GM21576 (cell line): ENCODE results near the gene ATRNL1.

ENCODE experiments used
- ATAC-seq: cut with Tn5 transposase; IDR thresholded peaks from one replicate; pipeline ENCODE4 v1.9.1; 2021; ENCODE audit warnings: mild to moderate bottlenecking, moderate library complexity; ENCODE audit not compliant: unreplicated experiment

ATRNL1 gene

GRCh38 chr10:115936926-115937767, 844.0 kb downstream of the ATRNL1 start:
- ATAC-seq = no peak

- no peak for ATAC-seq
Observed at GRCh38 chr10:115937768-115938056, 844.5 kb downstream of the ATRNL1 start.

DNA sequence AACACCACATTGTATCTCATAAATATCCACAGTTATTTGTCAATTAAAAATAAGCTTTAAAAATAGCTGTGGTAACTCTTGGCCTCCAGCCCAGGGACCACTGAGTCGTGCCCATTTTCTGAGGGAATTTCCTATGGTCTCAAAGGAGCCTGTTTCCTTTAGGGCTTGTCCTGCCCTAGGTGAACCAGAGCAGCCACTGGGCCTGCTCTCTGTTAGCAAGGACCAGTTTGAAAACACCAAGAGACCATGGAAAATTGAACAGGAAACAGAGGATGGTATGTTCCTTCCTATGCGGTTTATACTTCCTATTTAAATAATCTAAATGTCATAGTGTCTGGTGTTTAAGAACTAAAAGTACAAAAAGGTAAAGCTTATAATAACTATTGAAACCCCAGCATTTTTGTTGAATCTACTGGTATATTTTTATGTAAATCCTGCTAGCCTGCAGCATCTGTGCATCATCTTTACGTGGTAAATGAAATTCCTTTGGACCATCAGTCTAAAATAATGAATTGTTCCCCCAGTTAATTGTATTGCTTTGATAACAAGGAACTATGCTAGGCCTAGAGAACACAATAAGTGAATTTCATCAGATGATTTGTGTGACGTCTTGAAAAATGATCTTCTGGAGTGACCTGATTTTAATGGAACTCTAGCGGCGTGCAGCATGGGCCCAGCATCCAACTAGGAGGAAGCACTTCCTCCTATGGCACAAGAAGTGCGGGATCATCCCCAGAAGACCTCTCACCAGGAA, 846.1 kb downstream of the ATRNL1 start:
- no peak for ATAC-seq

- no peak for ATAC-seq
Observed at GRCh38 chr10:115941361-115941771, 848.2 kb downstream of the ATRNL1 start.

DNA sequence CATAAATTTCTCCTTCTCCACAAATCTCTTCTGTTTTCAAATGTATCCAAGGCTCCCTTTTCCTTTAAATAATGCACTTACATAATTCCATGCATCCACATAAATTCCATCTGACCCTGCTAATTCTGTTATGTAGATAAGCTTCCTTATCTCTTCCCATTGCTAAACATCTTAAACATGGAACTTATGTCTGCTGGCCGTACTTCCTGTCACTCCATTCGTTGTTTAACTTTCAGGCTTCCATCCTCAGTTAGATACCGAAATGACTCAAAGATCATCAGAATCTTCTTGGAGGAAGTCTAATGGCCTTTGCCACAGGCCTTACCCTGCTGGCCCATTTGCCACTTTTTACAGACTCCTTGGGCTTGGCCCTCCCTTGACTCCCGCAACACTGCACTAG, 848.9 kb downstream of the ATRNL1 start:
- ATAC-seq = no peak

GRCh38 chr10:115944538-115944937, 851.4 kb downstream of the ATRNL1 start:
- no peak for ATAC-seq

GRCh38 chr10:115945701-115946445, 852.7 kb downstream of the ATRNL1 start:
- ATAC-seq = no peak

GRCh38 chr10:115947104-115947503, 853.9 kb downstream of the ATRNL1 start:
- no peak for ATAC-seq

- ATAC-seq = no peak
Observed at GRCh38 chr10:115948465-115948864, 855.3 kb downstream of the ATRNL1 start.

DNA sequence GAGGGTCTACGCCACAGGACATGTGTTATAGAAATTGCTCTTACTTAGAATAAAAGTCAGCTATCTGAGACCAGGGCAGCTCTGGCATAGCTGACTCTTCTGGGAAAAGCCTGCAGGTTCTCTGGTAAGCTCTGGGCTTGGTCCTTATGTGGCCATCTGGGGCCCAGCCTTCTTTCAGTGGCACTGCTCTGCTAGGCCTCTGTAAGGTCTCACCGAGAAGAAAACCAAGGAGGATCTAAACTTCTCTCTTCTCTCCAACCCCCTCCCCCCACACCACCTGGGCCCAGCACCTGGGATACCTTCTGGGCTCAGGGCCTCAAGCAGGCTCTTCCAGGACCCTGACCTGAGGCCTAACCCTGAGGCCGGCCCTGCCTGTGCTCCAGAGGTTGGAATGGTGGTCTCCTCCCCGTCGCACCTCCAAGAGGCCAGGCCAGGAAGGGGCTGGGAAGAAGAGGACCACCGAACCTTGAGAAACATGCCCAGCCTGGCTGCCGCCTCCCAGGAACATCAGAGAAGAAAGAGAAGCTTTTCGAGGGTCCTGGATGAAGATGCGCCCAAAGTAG, 856.2 kb downstream of the ATRNL1 start:
- ATAC-seq = no peak

DNA sequence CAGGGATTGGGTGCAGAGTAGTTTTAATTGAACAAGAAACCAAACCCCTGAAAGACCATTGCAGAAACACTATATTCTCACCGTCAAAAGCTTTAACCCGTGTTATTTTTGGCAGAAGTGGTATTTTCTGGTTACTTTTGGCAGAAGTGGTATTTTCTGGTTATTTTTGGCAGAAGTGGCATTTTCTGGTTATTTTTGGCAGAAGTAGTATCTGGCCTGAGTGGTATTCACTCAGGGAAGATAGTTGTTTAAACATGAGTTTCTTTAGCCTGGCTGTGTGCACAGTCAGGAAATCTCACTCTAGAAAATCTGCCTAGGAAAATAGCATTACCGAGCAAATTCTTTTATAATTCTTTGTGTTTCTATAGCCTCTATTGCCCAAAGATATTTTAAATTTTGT, 857.2 kb downstream of the ATRNL1 start:
- no peak for ATAC-seq

DNA sequence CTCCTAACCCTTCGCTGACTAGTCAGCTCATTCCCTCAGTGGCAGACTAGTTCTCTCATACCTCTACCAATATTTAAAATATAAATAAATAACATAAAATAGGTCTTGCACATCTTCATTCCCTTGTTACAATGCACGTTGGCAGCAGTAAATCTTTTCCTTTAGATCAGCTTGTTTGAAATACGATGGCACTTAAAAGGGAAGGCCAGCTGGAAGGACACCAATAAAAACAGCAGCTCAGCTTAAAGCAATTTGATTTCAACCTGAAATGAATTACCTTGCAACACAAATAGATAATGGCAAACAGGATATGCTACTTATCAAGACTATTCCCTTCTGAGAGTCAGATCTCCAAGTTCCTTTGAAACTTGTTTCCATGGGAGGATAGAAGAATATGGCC, 858.1 kb downstream of the ATRNL1 start:
- no peak for ATAC-seq

GRCh38 chr10:115953281-115953680, 860.1 kb downstream of the ATRNL1 start:
- ATAC-seq = no peak

- no peak for ATAC-seq
Observed at GRCh38 chr10:115953968-115954367, 860.8 kb downstream of the ATRNL1 start.

DNA sequence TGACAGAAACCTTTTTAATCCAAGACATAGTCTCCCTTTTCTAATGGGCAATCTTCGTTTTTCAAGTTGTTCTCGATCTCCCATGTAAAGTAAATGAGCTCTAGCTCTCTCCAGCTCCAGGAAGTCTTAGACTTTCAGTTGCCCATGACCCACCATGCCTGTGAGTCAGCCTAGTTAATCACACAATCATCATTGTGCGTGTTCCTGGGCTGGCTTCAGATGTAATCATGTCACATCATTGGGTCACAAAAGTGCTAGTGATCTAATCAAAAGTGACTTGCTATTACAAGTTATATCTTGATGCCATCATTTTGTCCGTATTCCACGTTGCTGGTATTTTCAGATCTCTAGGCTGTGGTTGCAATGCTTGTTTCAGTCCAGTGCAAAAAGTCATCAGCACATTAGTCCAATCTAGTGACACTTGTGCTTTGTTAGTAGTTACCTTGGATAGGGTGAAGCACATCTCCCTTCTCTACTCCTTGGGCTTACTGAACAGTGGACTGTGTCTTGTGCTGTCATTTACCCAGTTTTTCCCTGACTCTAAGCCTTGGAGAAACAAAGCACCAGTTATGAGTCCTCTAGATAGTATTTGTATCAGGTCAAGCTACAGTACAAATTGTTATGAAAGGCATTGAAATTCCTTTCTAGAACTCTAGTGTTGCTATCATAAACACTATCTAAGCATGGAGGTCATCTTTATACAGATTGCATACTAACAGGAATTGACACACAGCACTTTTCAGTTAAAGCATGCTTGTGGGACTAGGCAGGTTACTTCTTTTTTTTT, 863.3 kb downstream of the ATRNL1 start:
- no peak for ATAC-seq

DNA sequence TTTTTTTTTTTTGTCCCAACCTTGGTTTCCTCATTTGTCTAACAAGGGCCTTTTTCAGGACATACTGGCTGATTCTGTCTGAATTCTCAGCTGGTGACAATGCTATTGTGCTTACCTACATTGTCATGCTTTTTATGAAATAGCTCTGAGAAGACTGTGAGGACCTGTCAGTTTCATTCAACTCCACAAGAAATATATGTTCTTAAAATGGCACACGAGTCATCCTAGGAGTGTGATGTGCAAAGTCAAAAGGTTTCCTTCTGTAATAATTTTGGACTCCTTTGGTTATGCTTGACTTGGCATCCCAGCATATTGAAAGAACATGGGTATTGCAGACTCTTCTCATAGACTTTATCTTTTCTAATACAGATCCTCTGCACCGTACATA, 863.8 kb downstream of the ATRNL1 start:
- ATAC-seq = no peak

DNA sequence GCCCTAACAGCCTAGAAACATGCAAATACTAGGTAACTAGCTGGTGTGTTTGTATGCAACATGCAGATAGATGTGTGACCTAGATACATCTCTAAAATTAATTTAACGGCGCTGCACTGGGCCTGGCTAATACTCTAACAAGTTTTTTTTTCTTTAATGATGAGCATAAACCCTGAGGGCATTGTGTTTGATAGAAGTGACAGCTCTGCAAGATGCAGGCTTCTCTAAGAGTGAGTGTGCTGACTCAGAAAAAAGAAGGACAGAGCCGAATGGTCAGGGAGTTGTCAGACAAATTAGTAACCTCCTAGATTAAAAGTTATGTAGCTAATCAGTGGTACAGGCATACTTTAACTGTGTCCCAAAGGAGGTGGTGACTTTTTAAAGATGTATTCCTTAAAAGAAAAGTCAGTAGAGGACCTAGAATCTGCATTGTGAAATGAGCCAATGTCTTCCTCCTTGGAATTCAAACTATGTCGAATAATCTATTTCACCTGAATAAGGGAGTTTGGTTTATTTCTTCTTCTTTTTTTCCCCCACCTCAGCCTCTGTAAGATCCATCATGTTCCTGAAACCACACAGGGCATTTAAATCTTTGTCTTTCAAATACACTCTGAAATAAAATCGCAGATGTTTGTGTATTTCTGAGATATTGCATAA, 864.7 kb downstream of the ATRNL1 start:
- no peak for ATAC-seq

DNA sequence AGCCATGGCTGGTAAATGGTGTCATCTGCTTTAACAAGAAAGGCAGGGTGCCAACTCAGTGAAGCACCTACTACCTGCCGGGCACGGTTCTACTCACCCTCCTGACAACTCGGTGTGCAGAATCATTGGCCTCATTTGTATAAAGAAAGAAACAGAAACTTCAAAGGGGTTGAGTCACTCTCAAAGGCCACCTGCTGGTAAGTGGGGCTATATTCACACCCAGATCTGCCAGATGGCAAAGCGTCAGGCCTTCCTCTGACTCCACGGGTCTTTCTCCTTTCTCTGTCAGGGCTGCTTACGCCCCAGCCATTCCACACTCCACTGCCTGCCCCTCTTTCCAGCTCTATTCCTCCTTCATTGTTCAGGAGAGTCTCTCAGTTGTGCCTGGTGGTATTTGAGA, 870.7 kb downstream of the ATRNL1 start:
- no peak for ATAC-seq

DNA sequence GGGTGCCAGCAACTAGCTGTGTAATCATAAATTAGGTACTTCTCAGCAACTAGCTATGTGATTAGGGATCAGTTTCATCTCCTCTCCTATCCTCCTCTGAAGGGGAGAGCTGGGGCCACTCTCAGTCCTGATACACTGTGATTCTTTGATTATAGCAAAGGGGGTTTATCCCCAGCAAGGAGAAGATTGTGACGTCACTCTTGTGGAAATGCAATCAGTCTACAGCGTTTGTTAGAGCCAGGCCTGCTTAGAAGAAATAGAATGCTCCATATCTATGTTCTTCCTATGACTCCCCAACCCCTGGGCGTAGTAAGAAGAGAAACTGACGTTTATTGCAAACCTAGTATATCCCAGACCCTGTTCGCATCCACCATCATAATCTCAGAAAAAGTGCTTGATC, 871.7 kb downstream of the ATRNL1 start:
- no peak for ATAC-seq

GRCh38 chr10:115965376-115965775, 872.2 kb downstream of the ATRNL1 start:
- no peak for ATAC-seq
